ENCODE results near the gene GHR. TPM values are rescaled to one million over a fixed set of nuclear protein-coding genes. Genes with fewer than 3 reads are reported as not detected.

Gene GHR
- total RNA-seq, 1 donor from 2014 or later: 2.3 TPM

DNA sequence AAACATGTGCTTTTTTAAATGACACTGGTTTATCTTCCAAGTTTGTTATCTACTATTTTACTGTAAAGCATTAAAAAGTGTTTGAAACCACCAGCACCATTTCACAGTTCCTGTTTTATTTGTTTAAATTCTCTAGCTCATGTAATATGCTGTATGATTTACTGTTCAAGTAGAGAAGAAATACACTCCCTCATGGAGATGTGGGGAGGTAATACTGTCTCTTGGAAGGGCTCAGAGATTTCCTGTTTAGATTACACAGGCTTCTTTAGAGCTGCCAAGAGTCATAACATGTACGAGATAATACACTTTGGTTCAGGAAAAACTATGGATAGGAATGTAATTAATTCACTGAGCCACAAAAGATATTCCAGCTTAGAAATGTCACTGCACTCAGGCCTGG lies 198.4 kb downstream of the GHR start:
- Histone ChIP-seq H3K4me2 (ENCODE audit: low read length) (no peak overlapping the region), H3K27me3 (ENCODE audit: insufficient read depth, low read length) (no peaks in the 10 kb centered on the region), H2AFZ (ENCODE audit: low read depth, low read length) (no peak overlapping the region), H3K27ac (ENCODE audit: low read depth, low read length) (no peak overlapping the region), H3K9ac (ENCODE audit: low read length) (no peak overlapping the region), H3K79me2 (ENCODE audit: insufficient read depth, low read length) (no peaks in the 10 kb centered on the region), H3K4me1 (ENCODE audit: insufficient read depth, low read length) (no peaks in the 10 kb centered on the region), H3K36me3 (ENCODE audit: insufficient read depth, low read length) (no peaks in the 10 kb centered on the region), H4K20me1 (ENCODE audit: insufficient read depth, low read length) (no peaks in the 10 kb centered on the region), H3K9me3 (ENCODE audit: insufficient read depth, low read depth, low read length) (no peaks in the 10 kb centered on the region), H3K4me3 (ENCODE audit: insufficient read depth, low read depth, low read length) (no peak overlapping the region)
- Mint-ChIP-seq H3K36me3 (ENCODE audit: low read depth, unreplicated experiment) (no peaks in the 10 kb centered on the region), H3K27me3 (ENCODE audit: low read depth, unreplicated experiment) (no peaks in the 10 kb centered on the region), H3K9me3 (ENCODE audit: unreplicated experiment) (no peaks in the 10 kb centered on the region), H3K27ac (ENCODE audit: unreplicated experiment) (no peak overlapping the region), H3K4me1 (ENCODE audit: low read depth, unreplicated experiment) (peaks cover 11% of the 10 kb centered on the region), H3K4me3 (ENCODE audit: unreplicated experiment) (no peak overlapping the region)
- TF ChIP-seq, protein P1, sequence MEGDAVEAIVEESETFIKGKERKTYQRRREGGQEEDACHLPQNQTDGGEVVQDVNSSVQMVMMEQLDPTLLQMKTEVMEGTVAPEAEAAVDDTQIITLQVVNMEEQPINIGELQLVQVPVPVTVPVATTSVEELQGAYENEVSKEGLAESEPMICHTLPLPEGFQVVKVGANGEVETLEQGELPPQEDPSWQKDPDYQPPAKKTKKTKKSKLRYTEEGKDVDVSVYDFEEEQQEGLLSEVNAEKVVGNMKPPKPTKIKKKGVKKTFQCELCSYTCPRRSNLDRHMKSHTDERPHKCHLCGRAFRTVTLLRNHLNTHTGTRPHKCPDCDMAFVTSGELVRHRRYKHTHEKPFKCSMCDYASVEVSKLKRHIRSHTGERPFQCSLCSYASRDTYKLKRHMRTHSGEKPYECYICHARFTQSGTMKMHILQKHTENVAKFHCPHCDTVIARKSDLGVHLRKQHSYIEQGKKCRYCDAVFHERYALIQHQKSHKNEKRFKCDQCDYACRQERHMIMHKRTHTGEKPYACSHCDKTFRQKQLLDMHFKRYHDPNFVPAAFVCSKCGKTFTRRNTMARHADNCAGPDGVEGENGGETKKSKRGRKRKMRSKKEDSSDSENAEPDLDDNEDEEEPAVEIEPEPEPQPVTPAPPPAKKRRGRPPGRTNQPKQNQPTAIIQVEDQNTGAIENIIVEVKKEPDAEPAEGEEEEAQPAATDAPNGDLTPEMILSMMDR (IDR thresholded peaks at IDR 0.05; ENCODE audit: insufficient read depth, low read depth, low read length): no peak
- TF ChIP-seq EZH2 (IDR thresholded peaks at IDR 0.05; ENCODE audit: insufficient read depth, low read length): no peak
- DNase-seq (ENCODE audit: low read depth) (peak; percentile 36), FAIRE-seq (no peak)

DNA sequence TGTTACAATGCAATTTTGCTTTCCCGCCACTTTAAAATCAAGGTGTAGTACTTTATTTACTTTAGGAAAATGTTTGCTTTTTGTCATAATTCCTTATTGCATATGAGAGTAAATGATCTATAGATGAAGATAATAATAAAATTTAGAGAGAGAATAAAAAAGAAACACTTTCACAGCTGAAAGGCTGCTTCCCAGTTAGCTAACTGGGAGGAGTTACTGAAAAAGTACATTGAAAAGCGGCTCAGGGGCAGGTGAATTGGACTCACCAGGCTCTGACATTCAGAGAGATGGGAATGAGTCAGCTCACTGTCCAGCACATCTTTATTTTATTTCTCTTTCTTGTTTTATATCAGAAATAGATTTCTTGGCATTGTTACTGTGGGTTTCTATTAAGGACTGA lies 201.7 kb downstream of the GHR start:
- H3K27ac ChIP-seq (ENCODE audit: low read depth, low read length): no peak overlapping the region
- no peaks in the 10 kb centered on the region for H3K4me1 ChIP-seq (ENCODE audit: insufficient read depth, low read length)
- Mint-ChIP-seq H3K9me3 (ENCODE audit: unreplicated experiment) (no peaks in the 10 kb centered on the region), H3K4me3 (ENCODE audit: unreplicated experiment) (no peak overlapping the region), H3K4me1 (ENCODE audit: low read depth, unreplicated experiment) (peaks cover 10% of the 10 kb centered on the region), H3K27ac (ENCODE audit: unreplicated experiment) (no peak overlapping the region), H3K27me3 (ENCODE audit: low read depth, unreplicated experiment) (no peaks in the 10 kb centered on the region), H3K36me3 (ENCODE audit: low read depth, unreplicated experiment) (no peaks in the 10 kb centered on the region)
- H4K20me1 ChIP-seq (ENCODE audit: insufficient read depth, low read length): no peaks in the 10 kb centered on the region
- H2AFZ ChIP-seq (ENCODE audit: low read depth, low read length): no peak overlapping the region
- H3K79me2 ChIP-seq (ENCODE audit: insufficient read depth, low read length): no peaks in the 10 kb centered on the region
- no peak overlapping the region for H3K9ac ChIP-seq (ENCODE audit: low read length)
- H3K4me2 ChIP-seq (ENCODE audit: low read length): no peak overlapping the region
- H3K9me3 ChIP-seq (ENCODE audit: insufficient read depth, low read depth, low read length): no peaks in the 10 kb centered on the region
- DNase-seq (ENCODE audit: low read depth): no peak
- no peaks in the 10 kb centered on the region for H3K27me3 ChIP-seq (ENCODE audit: insufficient read depth, low read length)
- H3K36me3 ChIP-seq (ENCODE audit: insufficient read depth, low read length): no peaks in the 10 kb centered on the region
- no peak overlapping the region for H3K4me3 ChIP-seq (ENCODE audit: insufficient read depth, low read depth, low read length)
- FAIRE-seq: no peak
- TF ChIP-seq, protein P1 (IDR thresholded peaks at IDR 0.05; ENCODE audit: insufficient read depth, low read depth, low read length): no peak
- no peak for TF ChIP-seq EZH2 (IDR thresholded peaks at IDR 0.05; ENCODE audit: insufficient read depth, low read length)

DNA sequence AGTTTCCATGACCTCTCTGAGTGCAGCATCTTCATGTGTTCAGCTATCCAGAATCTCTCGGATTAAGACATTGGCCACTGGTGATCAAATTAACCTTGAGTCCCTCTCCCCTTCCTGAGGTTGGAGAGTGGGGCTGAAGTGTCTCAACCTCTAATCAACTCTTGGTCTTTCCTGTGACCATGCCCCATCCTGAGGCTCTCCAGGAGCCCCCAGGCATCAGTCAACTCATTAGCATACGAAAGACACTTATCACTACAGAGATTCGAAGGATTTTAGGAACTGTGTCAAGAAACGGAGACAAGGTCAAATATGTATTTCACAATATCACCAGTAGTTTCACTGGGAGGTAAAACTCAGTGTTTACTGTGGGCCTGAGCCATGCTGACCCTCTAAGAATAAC lies 203.2 kb downstream of the GHR start:
- DNase-seq (ENCODE audit: low read depth): no peak

More for the DNA sequence above, 203.2 kb downstream of the GHR start:
- no peaks in the 10 kb centered on the region for H3K36me3 ChIP-seq (ENCODE audit: insufficient read depth, low read length)
- H4K20me1 ChIP-seq (ENCODE audit: insufficient read depth, low read length): no peaks in the 10 kb centered on the region
- Mint-ChIP-seq H3K9me3 (ENCODE audit: unreplicated experiment) (no peaks in the 10 kb centered on the region), H3K36me3 (ENCODE audit: low read depth, unreplicated experiment) (no peaks in the 10 kb centered on the region), H3K27ac (ENCODE audit: unreplicated experiment) (no peak overlapping the region), H3K4me1 (ENCODE audit: low read depth, unreplicated experiment) (no peaks in the 10 kb centered on the region), H3K27me3 (ENCODE audit: low read depth, unreplicated experiment) (no peaks in the 10 kb centered on the region), H3K4me3 (ENCODE audit: unreplicated experiment) (no peak overlapping the region)
- TF ChIP-seq EZH2 (IDR thresholded peaks at IDR 0.05; ENCODE audit: insufficient read depth, low read length): no peak
- TF ChIP-seq, protein P1 (IDR thresholded peaks at IDR 0.05; ENCODE audit: insufficient read depth, low read depth, low read length): no peak
- H3K4me1 ChIP-seq (ENCODE audit: insufficient read depth, low read length): no peaks in the 10 kb centered on the region
- no peaks in the 10 kb centered on the region for H3K9me3 ChIP-seq (ENCODE audit: insufficient read depth, low read depth, low read length)
- H3K9ac ChIP-seq (ENCODE audit: low read length): no peak overlapping the region
- H3K27ac ChIP-seq (ENCODE audit: low read depth, low read length): no peak overlapping the region
- no peak overlapping the region for H2AFZ ChIP-seq (ENCODE audit: low read depth, low read length)
- H3K4me3 ChIP-seq (ENCODE audit: insufficient read depth, low read depth, low read length): no peak overlapping the region
- no peak for FAIRE-seq
- no peaks in the 10 kb centered on the region for H3K79me2 ChIP-seq (ENCODE audit: insufficient read depth, low read length)
- H3K4me2 ChIP-seq (ENCODE audit: low read length): no peak overlapping the region
- H3K27me3 ChIP-seq (ENCODE audit: insufficient read depth, low read length): no peaks in the 10 kb centered on the region
